ENCODE results near the gene ENKUR.

DNA sequence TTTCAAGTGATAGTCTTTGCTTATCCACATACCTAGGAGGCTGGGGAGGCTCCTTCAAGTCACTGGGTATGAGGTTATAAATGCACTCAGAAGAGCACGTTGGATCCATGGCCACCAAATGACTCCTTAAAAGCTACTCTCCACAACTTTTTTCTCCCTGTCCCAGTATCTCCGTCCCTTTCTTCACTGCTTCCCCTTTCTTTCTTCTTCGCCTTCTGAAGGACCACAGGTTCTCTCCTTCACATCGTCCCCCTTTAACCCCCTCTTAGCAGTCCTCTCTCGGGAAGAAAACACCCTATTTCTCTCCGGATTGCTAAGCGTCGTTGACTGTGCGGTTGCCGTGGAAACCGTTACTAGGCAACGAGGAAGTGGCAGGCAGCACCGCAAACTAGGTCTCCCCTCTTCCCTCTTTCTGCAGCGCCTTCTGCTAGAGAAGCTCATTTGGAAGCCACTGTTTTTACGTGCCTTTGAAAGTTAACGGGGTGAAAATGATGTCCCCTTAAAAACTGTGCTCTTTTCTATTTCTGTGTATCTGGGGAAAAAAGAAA is at the start of gene ENKUR:
- TF ChIP-seq, protein P1, sequence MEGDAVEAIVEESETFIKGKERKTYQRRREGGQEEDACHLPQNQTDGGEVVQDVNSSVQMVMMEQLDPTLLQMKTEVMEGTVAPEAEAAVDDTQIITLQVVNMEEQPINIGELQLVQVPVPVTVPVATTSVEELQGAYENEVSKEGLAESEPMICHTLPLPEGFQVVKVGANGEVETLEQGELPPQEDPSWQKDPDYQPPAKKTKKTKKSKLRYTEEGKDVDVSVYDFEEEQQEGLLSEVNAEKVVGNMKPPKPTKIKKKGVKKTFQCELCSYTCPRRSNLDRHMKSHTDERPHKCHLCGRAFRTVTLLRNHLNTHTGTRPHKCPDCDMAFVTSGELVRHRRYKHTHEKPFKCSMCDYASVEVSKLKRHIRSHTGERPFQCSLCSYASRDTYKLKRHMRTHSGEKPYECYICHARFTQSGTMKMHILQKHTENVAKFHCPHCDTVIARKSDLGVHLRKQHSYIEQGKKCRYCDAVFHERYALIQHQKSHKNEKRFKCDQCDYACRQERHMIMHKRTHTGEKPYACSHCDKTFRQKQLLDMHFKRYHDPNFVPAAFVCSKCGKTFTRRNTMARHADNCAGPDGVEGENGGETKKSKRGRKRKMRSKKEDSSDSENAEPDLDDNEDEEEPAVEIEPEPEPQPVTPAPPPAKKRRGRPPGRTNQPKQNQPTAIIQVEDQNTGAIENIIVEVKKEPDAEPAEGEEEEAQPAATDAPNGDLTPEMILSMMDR (IDR thresholded peaks at IDR 0.05), result no peak
- TF ChIP-seq POLR2A (IDR thresholded peaks at IDR 0.05), result no peak
